GM19324 (cell line): ENCODE measurements around the gene FBXW11.

Experiments used
- ATAC-seq: cut with Tn5 transposase; IDR thresholded peaks from one replicate; pipeline ENCODE4 v1.9.1; 2021; ENCODE audit warnings: mild to moderate bottlenecking, moderate library complexity; ENCODE audit not compliant: unreplicated experiment, low FRiP score

FBXW11 gene

DNA sequence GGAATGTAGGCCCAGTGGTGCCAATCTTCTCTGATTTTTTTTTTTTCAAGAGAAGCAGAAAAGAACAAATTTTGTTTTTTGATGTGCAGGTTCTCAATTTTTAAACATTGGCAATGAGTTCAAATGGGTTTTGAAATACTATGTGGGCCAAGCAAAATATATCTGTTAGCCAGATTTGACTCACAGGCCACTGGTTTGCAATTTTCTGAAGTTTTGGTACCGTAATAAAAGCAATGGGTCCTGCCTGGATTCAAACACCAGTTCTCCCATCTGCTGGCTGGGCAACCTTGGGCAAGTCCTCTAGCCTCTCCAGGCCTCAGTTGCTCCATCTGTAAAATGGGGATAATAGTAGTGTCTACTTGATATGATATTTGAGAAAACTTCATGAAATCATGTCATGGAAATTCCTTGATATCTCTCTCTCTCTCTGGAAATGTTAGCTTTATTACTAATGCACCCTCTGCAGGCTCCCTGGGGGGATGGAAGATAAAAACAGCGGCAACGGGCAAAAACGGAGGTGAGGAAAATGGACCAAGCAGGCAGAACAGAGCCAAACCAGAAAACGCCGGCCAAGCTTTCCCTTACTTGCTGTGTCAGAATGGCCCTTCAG lies 157.4 kb downstream of the FBXW11 start:
- no peak for ATAC-seq

- no peak for ATAC-seq
These were observed 158.0 kb downstream of the FBXW11 start for GRCh38 chr5:171848486-171848885.

DNA sequence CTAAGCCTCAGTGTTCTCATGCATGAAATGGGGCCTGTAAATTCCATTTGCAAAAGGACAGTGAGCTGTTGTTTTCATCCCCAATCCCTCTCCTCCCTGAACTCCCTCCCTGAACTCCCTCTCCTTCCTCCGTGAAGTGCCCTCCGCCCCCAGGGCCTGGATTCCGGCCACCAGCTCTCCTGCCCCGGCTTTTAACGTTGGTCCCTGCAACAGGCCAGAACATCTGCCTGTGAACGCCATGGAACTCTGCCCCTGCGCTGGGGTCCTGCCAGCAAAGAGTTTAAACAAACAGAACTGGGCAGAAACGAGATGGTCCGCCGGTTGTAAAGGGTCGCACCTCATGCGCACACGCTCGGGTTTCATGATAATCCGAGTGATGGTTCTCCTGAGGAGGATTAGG lies 158.4 kb downstream of the FBXW11 start:
- ATAC-seq: no peak

DNA sequence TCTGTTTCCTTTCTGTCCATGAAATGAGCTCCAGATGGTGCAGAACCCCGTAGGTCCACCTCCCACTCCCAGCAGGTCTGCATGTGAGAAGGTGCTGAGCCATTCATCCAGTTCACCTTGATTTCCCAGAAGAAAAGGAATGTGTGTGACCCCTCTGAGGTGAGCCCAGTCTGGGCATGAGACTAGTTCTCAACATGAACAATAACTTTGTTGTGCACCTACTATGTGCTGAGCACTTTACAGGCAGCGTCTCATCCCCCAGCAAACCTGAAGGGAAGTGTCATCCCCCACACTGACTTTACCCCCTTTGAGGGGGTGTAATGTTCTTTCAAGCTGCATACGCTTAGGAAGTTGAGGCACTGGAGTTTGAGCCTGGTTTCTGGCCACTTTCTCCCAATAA lies 159.4 kb downstream of the FBXW11 start:
- ATAC-seq: no peak

DNA sequence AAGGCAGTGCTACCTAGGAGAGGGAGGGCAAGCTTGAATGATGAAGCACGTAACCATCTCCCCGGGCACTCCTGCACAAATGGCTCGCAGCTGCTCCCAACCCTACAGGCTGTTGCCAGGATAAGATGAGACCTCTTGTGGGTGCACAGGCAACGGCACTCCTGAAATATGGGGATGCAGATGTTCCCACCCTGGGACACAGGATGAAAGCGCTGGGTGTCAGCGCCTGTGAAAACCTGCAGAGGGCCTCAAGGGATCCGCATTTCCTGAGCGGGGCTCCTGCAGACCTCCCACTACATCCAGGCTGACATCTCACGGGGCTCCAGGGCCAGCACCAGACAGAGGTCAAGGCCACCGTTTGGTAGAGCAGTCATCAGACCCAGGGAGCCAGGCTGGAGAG lies 160.1 kb downstream of the FBXW11 start:
- ATAC-seq: no peak

DNA sequence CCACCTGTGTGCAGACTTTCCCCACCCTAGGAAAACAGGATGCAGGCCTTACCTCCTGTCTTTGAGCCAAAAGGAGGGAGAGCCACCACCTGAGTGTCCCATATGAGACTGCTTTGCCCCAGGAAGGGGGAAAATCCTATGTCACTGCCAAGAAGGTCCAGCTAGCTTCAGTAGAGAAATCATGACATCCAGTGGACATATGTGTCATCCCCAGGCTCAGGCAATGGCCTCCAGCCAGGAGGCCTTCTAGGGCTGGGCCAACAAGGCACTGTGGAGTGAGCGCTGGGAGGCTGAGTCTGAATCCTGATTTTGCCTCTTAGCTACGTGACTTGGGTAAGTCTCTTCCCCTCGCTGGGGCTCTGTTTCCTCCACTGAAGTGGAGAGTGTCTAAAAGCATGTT lies 160.6 kb downstream of the FBXW11 start:
- no peak for ATAC-seq

- no peak for ATAC-seq
These were observed 161.3 kb downstream of the FBXW11 start for GRCh38 chr5:171845040-171845630.

- ATAC-seq: no peak
These were observed 163.6 kb downstream of the FBXW11 start for GRCh38 chr5:171842777-171843328.

- ATAC-seq: no peak
These were observed 164.3 kb downstream of the FBXW11 start for GRCh38 chr5:171841984-171842776.

DNA sequence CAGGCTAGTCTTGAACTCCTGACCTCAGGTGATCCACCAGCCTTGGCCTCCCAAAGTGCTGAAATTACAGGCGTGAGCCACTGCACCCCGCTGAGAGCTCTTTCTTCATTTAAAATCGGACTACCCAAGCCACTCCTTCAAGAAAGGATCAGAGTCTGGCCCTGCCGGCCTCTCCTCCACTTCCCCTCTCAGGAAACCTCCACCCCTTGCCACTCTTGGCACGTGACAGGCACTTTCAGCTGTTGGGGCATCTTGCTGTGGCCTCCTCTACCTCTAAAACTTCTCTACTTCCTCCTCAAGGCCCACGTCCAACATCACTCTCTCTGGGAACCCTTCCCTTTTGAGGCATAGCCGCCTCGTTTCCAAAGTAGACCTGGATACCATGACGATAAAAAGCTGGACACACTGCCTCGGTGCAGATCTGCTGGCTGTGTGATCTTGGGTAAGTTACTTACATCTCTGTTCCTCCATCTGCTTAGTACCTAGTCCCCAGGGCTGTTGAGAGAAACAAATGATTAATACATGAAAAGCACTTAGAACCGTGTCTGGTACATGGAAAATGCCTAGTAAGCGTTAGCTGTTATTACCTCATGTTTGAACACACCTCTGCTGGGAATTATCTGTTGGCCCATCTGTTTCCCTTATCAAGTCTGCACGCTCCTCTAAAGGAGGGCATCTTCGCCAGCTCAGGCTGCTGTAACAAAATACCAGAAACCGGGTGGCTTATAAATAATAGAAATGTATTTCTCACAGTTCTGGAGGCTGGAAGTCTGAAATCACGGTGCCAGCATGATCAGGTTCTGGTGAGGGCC lies 165.5 kb downstream of the FBXW11 start:
- ATAC-seq: no peak

DNA sequence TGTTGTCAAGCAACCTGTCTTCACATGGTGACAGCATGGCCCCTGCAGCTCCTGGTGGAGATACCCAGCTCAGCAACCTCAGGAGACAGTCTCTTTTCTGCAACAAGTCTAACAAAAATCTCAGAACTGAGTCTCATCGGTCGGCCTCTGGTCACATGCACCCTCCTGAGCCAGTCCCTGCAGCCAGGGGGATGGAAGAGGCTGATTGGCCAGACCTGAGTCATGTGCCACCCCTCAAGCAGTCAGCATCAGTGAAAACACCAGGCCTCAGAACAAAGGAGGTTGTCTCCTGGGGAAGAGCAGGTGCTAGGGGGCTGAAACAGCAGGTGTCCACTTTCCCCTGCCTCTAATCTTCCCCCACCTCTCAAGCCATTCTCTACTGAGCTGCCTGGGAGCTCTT lies 166.4 kb downstream of the FBXW11 start:
- no peak for ATAC-seq

DNA sequence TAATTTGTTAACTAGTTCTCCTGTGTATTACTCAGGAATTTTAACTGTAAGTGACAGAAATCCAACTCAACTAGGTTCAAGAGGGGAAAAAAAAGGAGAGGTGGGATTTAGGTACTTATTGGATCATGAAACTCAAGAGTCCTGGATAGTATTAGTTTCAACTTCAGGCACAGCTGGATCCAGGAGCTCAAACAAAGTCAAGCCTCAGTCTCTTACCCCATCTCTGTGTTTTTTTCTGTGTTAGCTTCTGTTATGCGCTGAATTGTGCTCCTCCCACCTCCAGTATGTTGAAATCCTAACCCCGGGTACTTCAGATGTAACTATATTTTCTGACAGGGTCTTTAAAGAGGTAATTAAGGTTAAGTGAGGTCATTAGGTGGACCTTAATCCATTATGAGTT lies 167.3 kb downstream of the FBXW11 start:
- ATAC-seq: no peak

DNA sequence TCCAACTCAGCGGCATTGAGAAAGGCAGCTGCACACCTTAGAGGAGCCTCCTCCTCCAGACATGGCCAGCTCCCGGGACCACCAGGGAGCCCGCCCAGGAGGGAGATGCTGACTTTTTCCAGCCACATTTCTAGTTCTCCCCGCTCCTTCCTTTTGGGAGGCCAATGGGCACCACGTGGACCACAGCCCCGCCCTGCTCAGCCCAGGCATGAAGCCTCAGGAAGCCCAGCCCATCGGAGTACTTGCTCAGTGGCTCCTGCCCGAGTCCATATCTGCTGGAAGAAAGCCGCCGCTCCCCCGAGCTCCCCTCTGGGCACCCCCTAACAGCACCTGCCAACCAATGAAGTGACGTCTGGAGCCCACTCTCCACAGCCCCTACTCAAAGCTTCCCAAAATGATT lies 168.4 kb downstream of the FBXW11 start:
- no peak for ATAC-seq

DNA sequence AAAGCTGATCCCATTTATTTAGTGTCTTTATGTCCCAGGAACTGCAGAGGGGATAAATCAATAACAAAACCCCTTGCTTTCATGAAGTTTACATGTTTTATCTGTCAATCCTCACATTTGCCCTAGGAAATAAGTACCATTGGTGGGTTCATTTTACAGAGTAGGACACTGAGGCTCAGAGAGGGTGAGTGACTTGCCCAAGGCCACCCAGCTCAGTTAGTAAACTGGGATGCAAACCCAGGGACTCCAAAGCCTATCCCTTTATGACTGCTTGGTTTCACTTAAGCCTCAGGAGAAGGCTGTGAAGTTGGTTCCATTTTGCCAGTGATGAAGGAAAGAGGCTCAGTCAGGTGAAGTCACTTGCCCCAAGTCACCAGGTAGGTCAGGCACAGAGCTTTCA lies 168.9 kb downstream of the FBXW11 start:
- no peak for ATAC-seq

DNA sequence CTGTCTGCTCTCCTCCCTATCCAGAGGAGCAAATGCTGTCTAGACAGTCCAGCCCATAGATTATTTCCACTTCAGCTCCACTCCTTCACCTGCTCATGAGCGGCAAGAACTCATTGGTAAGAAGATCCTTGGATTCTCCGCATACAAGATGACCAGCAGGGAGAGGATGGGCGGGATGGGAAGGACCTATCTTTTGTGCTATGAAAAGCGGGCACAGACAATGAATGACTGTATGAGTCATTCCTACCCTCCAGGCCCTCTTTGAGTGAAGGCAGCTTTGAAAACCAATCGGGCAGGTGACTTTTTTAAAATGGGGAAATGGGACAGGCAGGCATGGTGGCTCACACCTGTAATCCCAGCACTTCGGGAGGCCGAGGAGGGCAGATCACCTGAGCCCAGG lies 171.4 kb downstream of the FBXW11 start:
- ATAC-seq: no peak

DNA sequence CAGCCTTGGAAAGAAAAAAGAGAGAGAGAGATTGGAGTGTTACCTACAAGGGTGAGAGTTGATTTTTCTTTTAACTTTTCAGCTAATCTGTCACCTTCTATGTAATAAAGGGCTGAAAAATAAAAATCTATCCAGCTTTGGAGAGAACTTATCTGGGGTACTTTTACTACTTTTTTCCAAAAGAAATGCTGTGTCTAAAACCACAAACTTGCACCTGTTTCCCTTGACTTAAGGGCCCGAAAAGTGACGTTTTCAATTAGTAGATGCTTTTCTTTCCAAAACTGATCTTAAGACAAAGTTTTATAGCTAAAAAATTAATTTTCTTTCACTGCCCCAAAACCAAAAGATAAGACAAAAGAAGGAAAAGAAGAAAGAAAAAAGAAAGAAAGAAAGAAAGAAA lies 172.0 kb downstream of the FBXW11 start:
- no peak for ATAC-seq

- no peak for ATAC-seq
These were observed 173.7 kb downstream of the FBXW11 start for GRCh38 chr5:171832775-171833174.

- no peak for ATAC-seq
These were observed 175.8 kb downstream of the FBXW11 start for GRCh38 chr5:171830686-171831085.

- ATAC-seq: no peak
These were observed 179.3 kb downstream of the FBXW11 start for GRCh38 chr5:171827162-171827561.

DNA sequence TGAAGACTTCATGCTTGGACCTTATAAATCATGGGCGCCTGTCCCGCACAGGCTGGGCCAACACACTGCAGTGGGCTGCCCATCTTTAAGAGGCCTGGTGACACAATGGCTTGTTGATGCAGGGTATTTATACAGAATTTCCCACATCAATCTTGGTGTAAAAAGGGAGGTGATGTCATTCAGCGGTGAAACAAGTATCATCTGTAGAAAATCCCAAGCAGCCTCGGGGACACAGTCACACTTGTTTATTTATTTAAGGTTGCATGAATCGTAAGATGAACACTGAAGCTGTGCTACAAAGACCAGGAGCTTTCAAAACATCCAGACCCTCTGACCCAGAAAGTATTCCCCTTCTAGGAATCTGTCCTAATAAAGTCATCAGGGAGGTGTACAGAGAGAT lies 180.3 kb downstream of the FBXW11 start:
- ATAC-seq: no peak

- ATAC-seq: no peak
These were observed 181.4 kb downstream of the FBXW11 start for GRCh38 chr5:171825051-171825450.
